Coronary artery (tissue), 2 donors: ENCODE measurements around the gene OR2H2.

Experiments
- DNase-seq: peaks from one replicate; pipeline ENCODE4 v3.0.0-alpha.2; 2017; ENCODE audit warnings: low spot score
- H3K27ac ChIP-seq, 2 donors: fragments of 200-600 bp; sonication (generic); one replicate each; pipeline ENCODE4 v1.5.1; 2016 to 2019
- H3K4me3 ChIP-seq: fragments of 200-600 bp; sonication (generic); 2 replicates; pipeline ENCODE4 v1.5.1; 2016; ENCODE audit warnings: mild to moderate bottlenecking, moderate library complexity
- CTCF ChIP-seq: fragments of 200-600 bp; sonication (generic); IDR thresholded peaks from one replicate; pipeline ENCODE4 v1.5.1; 2019; ENCODE audit warnings: antibody characterized with exemption

The OR2H2 gene

GRCh38 chr6:29590218-29590808, 5.4 kb downstream of the OR2H2 start:
- no peak overlapping the region for H3K27ac ChIP-seq
- no peak overlapping the region for H3K4me3 ChIP-seq
- DNase-seq = no peak
- no peak for TF ChIP-seq CTCF

DNA sequence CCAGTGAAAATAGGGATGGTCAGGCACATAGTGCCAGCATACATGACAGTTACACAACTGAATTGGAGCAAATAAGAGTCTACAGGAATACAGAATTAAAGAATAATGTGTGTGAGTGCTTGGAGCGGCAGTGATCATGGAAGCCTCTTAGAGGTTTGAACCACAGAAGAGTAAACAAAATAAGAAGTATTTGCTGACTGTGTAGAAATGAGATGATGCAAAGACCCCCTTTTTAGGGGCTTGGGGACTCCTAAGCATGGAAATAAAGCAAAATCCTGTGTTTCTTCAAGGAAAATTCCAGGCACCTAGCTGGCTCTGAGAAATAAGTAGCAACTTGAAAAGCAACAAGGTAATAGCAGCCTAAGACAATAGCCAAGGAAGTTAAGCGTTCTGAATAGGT, 6.8 kb downstream of the OR2H2 start:
- no peak for DNase-seq
- Histone ChIP-seq H3K27ac (no peak overlapping the region), H3K4me3 (no peak overlapping the region)
- TF ChIP-seq CTCF = no peak

GRCh38 chr6:29593199-29593855, 8.4 kb downstream of the OR2H2 start:
- TF ChIP-seq CTCF = no peak
- no peak for DNase-seq
- H3K4me3 ChIP-seq = no peak overlapping the region

DNA sequence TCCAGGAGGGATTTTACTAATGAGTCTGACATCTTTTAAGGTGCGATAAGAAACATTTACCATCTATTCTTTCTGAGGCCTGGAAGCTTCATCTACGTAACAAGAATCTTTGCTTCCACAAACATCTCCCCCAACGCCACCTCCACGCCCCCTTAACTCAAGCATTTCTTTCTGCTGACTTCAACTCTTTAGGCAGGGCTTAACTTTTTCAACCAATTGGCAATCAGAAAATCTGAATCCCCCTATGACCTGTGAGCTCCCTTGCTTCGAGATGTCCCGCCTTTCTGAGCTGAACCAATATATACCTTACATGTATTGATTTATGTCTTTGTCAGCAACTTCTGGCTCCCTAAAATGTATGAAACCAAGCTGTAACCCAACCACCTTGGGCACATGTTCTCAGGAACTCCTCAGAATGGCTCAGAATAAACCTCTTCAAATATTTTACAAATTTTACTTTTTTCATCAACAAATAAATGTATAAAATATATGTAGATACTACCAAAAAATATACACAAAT, 11.5 kb downstream of the OR2H2 start:
- no peak for DNase-seq
- Histone ChIP-seq H3K4me3 (no peak overlapping the region), H3K27ac (no peak overlapping the region)
- no peak for TF ChIP-seq CTCF

More at GRCh38 chr6:29593199-29593855, 8.4 kb downstream of the OR2H2 start:
- no peak overlapping the region for H3K27ac ChIP-seq

GRCh38 chr6:29597184-29597583, 12.3 kb downstream of the OR2H2 start:
- no peak for TF ChIP-seq CTCF
- no peak overlapping the region for H3K27ac ChIP-seq
- no peak for DNase-seq

DNA sequence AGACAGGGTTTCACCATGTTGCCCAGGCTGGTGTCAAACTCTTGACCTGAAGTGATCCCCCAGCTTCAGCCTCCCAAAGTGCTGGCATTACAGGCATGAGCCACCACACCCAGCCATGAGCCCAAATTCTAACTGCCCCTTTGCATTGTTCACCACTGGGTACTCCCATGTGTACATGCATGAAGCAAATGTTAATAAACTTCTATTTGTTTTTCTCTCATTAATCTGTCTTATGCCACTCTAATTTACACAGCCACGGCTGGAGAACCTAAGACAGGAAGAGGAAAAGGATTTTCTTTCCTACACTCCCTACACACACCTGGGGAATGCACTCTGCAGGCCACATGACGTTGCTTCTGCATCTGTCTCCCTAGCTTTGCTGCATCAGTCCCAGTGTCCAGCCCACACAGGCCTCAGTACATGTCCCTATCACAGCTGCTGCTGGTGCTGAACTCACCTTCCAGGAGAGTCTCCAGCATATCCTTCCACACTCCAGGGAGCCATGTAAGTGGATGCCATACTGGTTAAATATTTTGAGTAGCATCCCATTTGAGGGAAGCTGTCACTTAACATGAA, 13.3 kb downstream of the OR2H2 start:
- H3K27ac ChIP-seq = no peak overlapping the region
- no peak for TF ChIP-seq CTCF
- no peak overlapping the region for H3K4me3 ChIP-seq
- no peak for DNase-seq

More at GRCh38 chr6:29597184-29597583, 12.3 kb downstream of the OR2H2 start:
- H3K4me3 ChIP-seq = no peak overlapping the region
